OCI-LY1 (cell line): ENCODE data around the gene ANKRD33B.
"Not testable (repeated sequence)": the region's sequence is repeated elsewhere in the genome, so short reads cannot be mapped to it uniquely, and the experiment has no call there.

Experiments
- H2AFZ ChIP-seq: fragments of 200-600 bp; sonication (generic), shearing (Covaris generic); 2 replicates; pipeline ENCODE4 v1.6.0; 2014; ENCODE audit warnings: antibody characterized with exemption, mild to moderate bottlenecking, low read length
- H3F3A ChIP-seq: fragments of 200-600 bp; sonication (generic), shearing (Covaris generic); 2 replicates; pipeline ENCODE4 v1.6.0; 2014; ENCODE audit warnings: mild to moderate bottlenecking, antibody characterized with exemption, low read length, moderate library complexity; ENCODE audit not compliant: insufficient read depth
- H3K27ac ChIP-seq: fragments of 200-600 bp; sonication (generic); 2 replicates; pipeline ENCODE4 v1.5.1; 2014; ENCODE audit warnings: low read length, mixed run types, mild to moderate bottlenecking, low read depth; ENCODE audit not compliant: poor library complexity, severe bottlenecking
- H3K27me3 ChIP-seq: fragments of 200-600 bp; sonication (generic); 2 replicates; pipeline ENCODE4 v1.6.0; 2014; ENCODE audit warnings: antibody characterized with exemption, mild to moderate bottlenecking, low read length, moderate library complexity; ENCODE audit not compliant: insufficient read depth
- H3K36me3 ChIP-seq: fragments of 200-600 bp; sonication (generic); 2 replicates; pipeline ENCODE4 v1.6.1; 2014; ENCODE audit warnings: mild to moderate bottlenecking, antibody characterized with exemption, low read length, moderate library complexity, mixed read lengths; ENCODE audit not compliant: insufficient read depth
- H3K4me1 ChIP-seq: fragments of 200-600 bp; sonication (generic); 2 replicates; pipeline ENCODE4 v1.5.1; 2014; ENCODE audit warnings: mild to moderate bottlenecking, low read length, moderate library complexity; ENCODE audit not compliant: insufficient read depth, severe bottlenecking
- H3K4me2 ChIP-seq: fragments of 200-600 bp; sonication (generic), shearing (Covaris generic); 2 replicates; pipeline ENCODE4 v1.6.1; 2014; ENCODE audit warnings: low read length
- H3K4me3 ChIP-seq: fragments of 200-600 bp; sonication (generic); 2 replicates; pipeline ENCODE4 v1.5.1; 2014; ENCODE audit warnings: low read length, low read depth, mild to moderate bottlenecking, mixed read lengths; ENCODE audit not compliant: poor library complexity, severe bottlenecking
- H3K79me2 ChIP-seq: fragments of 200-600 bp; shearing (Covaris generic); 2 replicates; pipeline ENCODE4 v1.6.1; 2016; ENCODE audit warnings: mixed run types, low read length, mixed read lengths; ENCODE audit not compliant: insufficient read depth
- H3K9ac ChIP-seq: fragments of 200-600 bp; sonication (generic), shearing (Covaris generic); 2 replicates; pipeline ENCODE4 v1.6.1; 2014; ENCODE audit warnings: mild to moderate bottlenecking, low read length, mixed read lengths
- H3K9me2 ChIP-seq: fragments of 200-600 bp; sonication (generic), shearing (Covaris generic); 2 replicates; pipeline ENCODE4 v1.6.1; 2014; ENCODE audit warnings: low read depth, mild to moderate bottlenecking, low read length, mixed read lengths
- H3K9me3 ChIP-seq: fragments of 200-600 bp; shearing (Covaris generic); 2 replicates; pipeline ENCODE4 v1.6.1; 2014; ENCODE audit warnings: low read length, mixed read lengths
- H4K20me1 ChIP-seq: fragments of 200-600 bp; sonication (generic), shearing (Covaris generic); 2 replicates; pipeline ENCODE4 v1.6.0; 2016; ENCODE audit warnings: mild to moderate bottlenecking, low read length; ENCODE audit not compliant: insufficient read depth
- EZH2 ChIP-seq: fragments of 200-600 bp; sonication (generic), shearing (Covaris generic); IDR thresholded peaks from 2 replicates; pipeline ENCODE4 v1.8.0; 2017; ENCODE audit warnings: borderline replicate concordance, mixed run types, mild to moderate bottlenecking, antibody characterized with exemption, low read length, moderate library complexity, mixed read lengths
- TF ChIP-seq, protein P1 (sequence below): fragments of 200-600 bp; sonication (generic), shearing (Covaris generic); IDR thresholded peaks from 2 replicates; pipeline ENCODE4 v1.5.1; 2017; ENCODE audit warnings: mild to moderate bottlenecking, antibody characterized with exemption, low read length, moderate library complexity, mixed read lengths

Gene ANKRD33B

DNA sequence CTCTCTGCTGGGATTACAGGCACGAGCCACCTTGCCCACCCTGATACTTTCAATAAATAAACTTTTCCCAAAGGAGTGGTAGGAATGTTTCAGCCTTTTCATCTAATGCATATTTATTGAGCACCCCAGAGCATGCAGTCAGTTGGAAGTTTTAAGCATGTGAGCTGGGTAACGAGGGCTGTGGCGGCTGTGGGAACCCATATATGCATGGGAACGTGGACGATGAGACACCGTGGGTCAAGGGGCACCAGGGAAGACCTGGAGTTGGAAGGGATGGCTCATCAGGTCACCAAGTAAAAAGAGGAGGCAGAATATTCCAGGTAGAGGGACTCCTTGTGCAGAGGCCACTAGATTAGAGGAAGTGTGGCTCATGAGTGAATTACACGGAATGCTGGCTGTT lies 64.7 kb downstream of the ANKRD33B start:
- no peaks in the 10 kb centered on the region for H3F3A ChIP-seq
- no peak overlapping the region for H3K27ac ChIP-seq
- H3K9me2 ChIP-seq, result no peaks in the 10 kb centered on the region
- H4K20me1 ChIP-seq, result no peaks in the 10 kb centered on the region
- peaks cover 15% of the 10 kb centered on the region for H3K4me1 ChIP-seq
- H3K36me3 ChIP-seq, result no peaks in the 10 kb centered on the region
- H2AFZ ChIP-seq, result no peak overlapping the region
- no peak overlapping the region for H3K9ac ChIP-seq
- H3K79me2 ChIP-seq, result no peaks in the 10 kb centered on the region
- TF ChIP-seq, protein P1, sequence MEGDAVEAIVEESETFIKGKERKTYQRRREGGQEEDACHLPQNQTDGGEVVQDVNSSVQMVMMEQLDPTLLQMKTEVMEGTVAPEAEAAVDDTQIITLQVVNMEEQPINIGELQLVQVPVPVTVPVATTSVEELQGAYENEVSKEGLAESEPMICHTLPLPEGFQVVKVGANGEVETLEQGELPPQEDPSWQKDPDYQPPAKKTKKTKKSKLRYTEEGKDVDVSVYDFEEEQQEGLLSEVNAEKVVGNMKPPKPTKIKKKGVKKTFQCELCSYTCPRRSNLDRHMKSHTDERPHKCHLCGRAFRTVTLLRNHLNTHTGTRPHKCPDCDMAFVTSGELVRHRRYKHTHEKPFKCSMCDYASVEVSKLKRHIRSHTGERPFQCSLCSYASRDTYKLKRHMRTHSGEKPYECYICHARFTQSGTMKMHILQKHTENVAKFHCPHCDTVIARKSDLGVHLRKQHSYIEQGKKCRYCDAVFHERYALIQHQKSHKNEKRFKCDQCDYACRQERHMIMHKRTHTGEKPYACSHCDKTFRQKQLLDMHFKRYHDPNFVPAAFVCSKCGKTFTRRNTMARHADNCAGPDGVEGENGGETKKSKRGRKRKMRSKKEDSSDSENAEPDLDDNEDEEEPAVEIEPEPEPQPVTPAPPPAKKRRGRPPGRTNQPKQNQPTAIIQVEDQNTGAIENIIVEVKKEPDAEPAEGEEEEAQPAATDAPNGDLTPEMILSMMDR, result no peak
- no peak for TF ChIP-seq EZH2
- no peak overlapping the region for H3K4me2 ChIP-seq
- H3K4me3 ChIP-seq, result no peak overlapping the region
- H3K9me3 ChIP-seq, result no peaks in the 10 kb centered on the region
- peaks cover 5% of the 10 kb centered on the region for H3K27me3 ChIP-seq

DNA sequence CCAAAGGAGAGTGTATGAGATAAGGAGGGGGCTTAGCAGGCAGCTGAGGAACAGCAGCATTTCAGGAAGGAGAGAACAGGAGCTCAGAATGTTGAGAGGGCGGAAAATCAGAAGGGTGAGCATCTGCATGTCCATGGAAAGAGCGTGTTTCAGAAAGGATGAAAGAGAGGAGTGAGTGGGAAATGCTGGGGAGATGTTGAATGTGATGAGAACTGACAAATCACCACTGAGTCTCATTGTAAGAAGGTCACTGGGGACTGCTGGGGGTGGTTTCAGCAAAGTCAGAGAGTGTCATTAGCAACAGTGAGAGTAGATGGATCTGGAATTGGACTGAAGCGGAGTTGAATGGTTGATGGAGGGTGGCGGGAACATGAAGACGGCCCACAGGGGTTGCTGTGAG lies 65.8 kb downstream of the ANKRD33B start:
- no peaks in the 10 kb centered on the region for H3K9me3 ChIP-seq
- no peak for TF ChIP-seq EZH2
- TF ChIP-seq, protein P1, result no peak

DNA sequence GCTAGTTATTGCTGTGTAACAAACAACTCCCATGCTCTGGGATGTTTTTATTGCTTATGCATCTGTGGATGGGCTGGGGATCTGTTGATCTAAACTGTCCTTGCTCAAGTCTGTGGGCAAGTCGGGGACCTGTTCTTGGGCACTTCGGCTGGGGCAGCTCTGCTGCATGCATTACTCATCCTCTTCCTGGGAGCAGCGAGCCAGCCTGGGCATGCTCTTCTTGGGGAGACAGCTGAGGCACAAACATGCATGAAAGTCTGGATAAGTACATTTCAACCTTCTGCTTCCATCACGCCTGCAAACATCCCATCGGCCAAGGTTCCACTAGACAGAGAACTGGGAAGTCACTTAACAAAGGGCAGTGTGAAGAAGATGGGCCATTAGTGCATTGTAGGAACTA lies 66.3 kb downstream of the ANKRD33B start:
- no peak for TF ChIP-seq EZH2
- TF ChIP-seq, protein P1, result no peak
- Histone ChIP-seq H3K4me1 (peaks cover 20% of the 10 kb centered on the region), H3K4me2 (no peak overlapping the region), H3K27ac (no peak overlapping the region), H3K36me3 (no peaks in the 10 kb centered on the region), H3K9me2 (no peaks in the 10 kb centered on the region), H3K9ac (no peak overlapping the region), H3K4me3 (no peak overlapping the region), H2AFZ (no peak overlapping the region), H3K9me3 (no peaks in the 10 kb centered on the region), H3K79me2 (no peaks in the 10 kb centered on the region), H4K20me1 (no peaks in the 10 kb centered on the region), H3F3A (no peaks in the 10 kb centered on the region), H3K27me3 (peaks cover 4% of the 10 kb centered on the region)

More for the DNA sequence above, 65.8 kb downstream of the ANKRD33B start:
- H3F3A ChIP-seq, result no peaks in the 10 kb centered on the region
- H3K27ac ChIP-seq, result no peak overlapping the region
- H4K20me1 ChIP-seq, result no peaks in the 10 kb centered on the region
- no peaks in the 10 kb centered on the region for H3K9me2 ChIP-seq
- no peak overlapping the region for H3K4me2 ChIP-seq
- H3K36me3 ChIP-seq, result no peaks in the 10 kb centered on the region
- H3K79me2 ChIP-seq, result no peaks in the 10 kb centered on the region
- H3K27me3 ChIP-seq, result peaks cover 4% of the 10 kb centered on the region
- H3K4me3 ChIP-seq, result no peak overlapping the region
- no peak overlapping the region for H3K9ac ChIP-seq
- H2AFZ ChIP-seq, result no peak overlapping the region
- H3K4me1 ChIP-seq, result peaks cover 20% of the 10 kb centered on the region

DNA sequence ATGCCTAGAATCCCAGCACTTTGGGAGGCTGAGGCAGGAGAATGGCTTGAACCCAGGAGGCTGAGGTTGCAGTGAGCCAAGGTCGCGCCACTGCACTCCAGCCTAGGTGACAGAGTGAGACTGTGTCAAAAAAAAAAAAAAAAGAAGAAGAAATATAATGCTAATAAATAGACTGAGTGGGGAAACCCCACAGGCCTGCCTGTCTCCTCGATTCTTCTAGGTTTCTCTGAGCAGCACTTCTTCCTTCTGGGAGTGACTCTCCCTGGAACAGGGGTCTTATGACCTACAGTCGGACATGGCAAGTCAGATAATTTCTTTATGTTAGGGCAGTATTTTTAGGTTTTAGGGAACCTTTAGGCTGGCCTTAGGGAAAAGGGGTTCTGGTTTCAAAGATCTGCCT lies 66.9 kb downstream of the ANKRD33B start:
- H3K79me2 ChIP-seq, H3K9ac ChIP-seq, H3F3A ChIP-seq, H3K36me3 ChIP-seq, H4K20me1 ChIP-seq, H2AFZ ChIP-seq, H3K27me3 ChIP-seq, H3K9me3 ChIP-seq, H3K4me2 ChIP-seq, H3K27ac ChIP-seq, H3K4me3 ChIP-seq, H3K9me2 ChIP-seq: not testable (repeated sequence)
- peaks cover 20% of the 10 kb centered on the region for H3K4me1 ChIP-seq
